ENCODE measurements around the gene TMEM125.

GRCh38 chr1:43253173-43253572, 16.6 kb upstream of the TMEM125 start:
- TF ChIP-seq EZH2 (IDR thresholded peaks at IDR 0.05; ENCODE audit: insufficient read depth, low read length) (no peak), CTCF (IDR thresholded peaks at IDR 0.05; ENCODE audit: insufficient read depth, low read depth, low read length) (no peak)
